Astrocyte (in vitro differentiated cells and primary cell): ENCODE measurements around the gene UBE2D2. TPM values are rescaled to one million over a fixed set of nuclear protein-coding genes. Genes with fewer than 3 reads are reported as not detected.
"Not testable (repeated sequence)": the region's sequence is repeated elsewhere in the genome, so short reads cannot be mapped to it uniquely, and the experiment has no call there.

Experiments
- DNase-seq: peaks from one replicate; pipeline ENCODE4 v3.0.0-alpha.2; 2010; ENCODE audit warnings: low read depth
- FAIRE-seq: peaks from 2 replicates; lab custom pipeline; 2011; peaks lifted over from hg19 to GRCh38; lab: Jason Lieb, UNC
- H2AFZ ChIP-seq: 2 replicates; pipeline ENCODE4 v1.6.0; 2012; ENCODE audit warnings: low read depth, low read length, inconsistent platforms
- H3K27ac ChIP-seq: 2 replicates; pipeline ENCODE4 v1.5.1; 2011; ENCODE audit warnings: low read depth, low read length, inconsistent platforms
- H3K27me3 ChIP-seq: 2 replicates; pipeline ENCODE4 v1.6.0; 2011; ENCODE audit warnings: low read length, inconsistent platforms; ENCODE audit not compliant: insufficient read depth
- H3K36me3 ChIP-seq: 2 replicates; pipeline ENCODE4 v1.5.1; 2011; ENCODE audit warnings: low read length, inconsistent platforms; ENCODE audit not compliant: insufficient read depth
- H3K4me1 ChIP-seq: 2 replicates; pipeline ENCODE4 v1.5.1; 2011; ENCODE audit warnings: low read length, inconsistent platforms; ENCODE audit not compliant: insufficient read depth
- H3K4me2 ChIP-seq: 2 replicates; pipeline ENCODE4 v1.6.0; 2012; ENCODE audit warnings: low read length, inconsistent platforms
- H3K4me3 ChIP-seq: 2 replicates; pipeline ENCODE4 v1.5.1; 2011; ENCODE audit warnings: low read depth, mild to moderate bottlenecking, low read length, inconsistent platforms; ENCODE audit not compliant: insufficient read depth
- H3K79me2 ChIP-seq: 2 replicates; pipeline ENCODE4 v1.6.0; 2012; ENCODE audit warnings: mild to moderate bottlenecking, low read length, inconsistent platforms; ENCODE audit not compliant: insufficient read depth
- H3K9ac ChIP-seq: 2 replicates; pipeline ENCODE4 v1.6.0; 2012; ENCODE audit warnings: mild to moderate bottlenecking, low read length, inconsistent platforms
- H3K9me3 ChIP-seq: 2 replicates; pipeline ENCODE4 v1.5.1; 2012; ENCODE audit warnings: low read depth, mild to moderate bottlenecking, low read length, inconsistent platforms; ENCODE audit not compliant: insufficient read depth
- H4K20me1 ChIP-seq: 2 replicates; pipeline ENCODE4 v1.6.0; 2012; ENCODE audit warnings: low read length, inconsistent platforms; ENCODE audit not compliant: insufficient read depth
- H3K27ac Mint-ChIP-seq: one replicate; pipeline ENCODE4 v1.8.0; 2021; ENCODE audit warnings: mild to moderate bottlenecking, mixed read lengths; ENCODE audit not compliant: unreplicated experiment
- H3K27me3 Mint-ChIP-seq: one replicate; pipeline ENCODE4 v1.8.0; 2021; ENCODE audit warnings: low read depth, mixed read lengths; ENCODE audit not compliant: unreplicated experiment
- H3K36me3 Mint-ChIP-seq: one replicate; pipeline ENCODE4 v1.8.0; 2021; ENCODE audit warnings: low read depth, mixed read lengths; ENCODE audit not compliant: unreplicated experiment
- H3K4me1 Mint-ChIP-seq: one replicate; pipeline ENCODE4 v1.8.0; 2021; ENCODE audit warnings: low read depth, mixed read lengths; ENCODE audit not compliant: unreplicated experiment
- H3K4me3 Mint-ChIP-seq: one replicate; pipeline ENCODE4 v1.8.0; 2021; ENCODE audit warnings: mild to moderate bottlenecking, moderate library complexity, mixed read lengths; ENCODE audit not compliant: unreplicated experiment
- H3K9me3 Mint-ChIP-seq: one replicate; pipeline ENCODE4 v1.8.0; 2021; ENCODE audit warnings: mild to moderate bottlenecking, mixed read lengths; ENCODE audit not compliant: unreplicated experiment
- EZH2 ChIP-seq: IDR thresholded peaks from 2 replicates; pipeline ENCODE4 v1.6.1; 2012; ENCODE audit warnings: mild to moderate bottlenecking, low read length, inconsistent platforms; ENCODE audit not compliant: insufficient read depth
- total RNA-seq: library from RNA; stranded (reverse); gene quantifications from 2 replicates; pipeline ENCODE4 v1.2.1, GENCODE V29; 2021
- TF ChIP-seq, protein P1 (sequence below): IDR thresholded peaks from 2 replicates; pipeline ENCODE4 v1.5.1; 2011; ENCODE audit warnings: low read depth, mild to moderate bottlenecking, inconsistent platforms, low read length, moderate library complexity; ENCODE audit not compliant: insufficient read depth

UBE2D2 gene
- total RNA-seq, 1 donor from 2014 or later, result 169 TPM

- Mint-ChIP-seq H3K36me3 (peaks cover 3% of the 10 kb centered on the region), H3K27ac (no peak overlapping the region), H3K9me3 (no peaks in the 10 kb centered on the region), H3K4me3 (no peak overlapping the region), H3K4me1 (peaks cover 4% of the 10 kb centered on the region), H3K27me3 (no peaks in the 10 kb centered on the region)
- Histone ChIP-seq H2AFZ (no peak overlapping the region), H3K4me3 (no peak overlapping the region), H3K9me3 (no peaks in the 10 kb centered on the region), H3K27ac (no peak overlapping the region), H3K36me3 (no peaks in the 10 kb centered on the region), H3K4me1 (no peaks in the 10 kb centered on the region), H3K4me2 (no peak overlapping the region), H4K20me1 (peaks cover 34% of the 10 kb centered on the region), H3K79me2 (peaks cover 64% of the 10 kb centered on the region), H3K9ac (no peak overlapping the region), H3K27me3 (no peaks in the 10 kb centered on the region)
- DNase-seq (no peak), FAIRE-seq (no peak)
- TF ChIP-seq, protein P1, sequence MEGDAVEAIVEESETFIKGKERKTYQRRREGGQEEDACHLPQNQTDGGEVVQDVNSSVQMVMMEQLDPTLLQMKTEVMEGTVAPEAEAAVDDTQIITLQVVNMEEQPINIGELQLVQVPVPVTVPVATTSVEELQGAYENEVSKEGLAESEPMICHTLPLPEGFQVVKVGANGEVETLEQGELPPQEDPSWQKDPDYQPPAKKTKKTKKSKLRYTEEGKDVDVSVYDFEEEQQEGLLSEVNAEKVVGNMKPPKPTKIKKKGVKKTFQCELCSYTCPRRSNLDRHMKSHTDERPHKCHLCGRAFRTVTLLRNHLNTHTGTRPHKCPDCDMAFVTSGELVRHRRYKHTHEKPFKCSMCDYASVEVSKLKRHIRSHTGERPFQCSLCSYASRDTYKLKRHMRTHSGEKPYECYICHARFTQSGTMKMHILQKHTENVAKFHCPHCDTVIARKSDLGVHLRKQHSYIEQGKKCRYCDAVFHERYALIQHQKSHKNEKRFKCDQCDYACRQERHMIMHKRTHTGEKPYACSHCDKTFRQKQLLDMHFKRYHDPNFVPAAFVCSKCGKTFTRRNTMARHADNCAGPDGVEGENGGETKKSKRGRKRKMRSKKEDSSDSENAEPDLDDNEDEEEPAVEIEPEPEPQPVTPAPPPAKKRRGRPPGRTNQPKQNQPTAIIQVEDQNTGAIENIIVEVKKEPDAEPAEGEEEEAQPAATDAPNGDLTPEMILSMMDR, result no peak
- TF ChIP-seq EZH2, result no peak
These were observed 50.8 kb downstream of the UBE2D2 start for GRCh38 chr5:139611703-139612584.

GRCh38 chr5:139619861-139620260 is 58.7 kb downstream of the UBE2D2 start:
- Histone ChIP-seq H3K36me3 (peaks cover 25% of the 10 kb centered on the region), H3K27ac (no peak overlapping the region), H3K9me3 (no peaks in the 10 kb centered on the region), H3K9ac (no peak overlapping the region), H2AFZ (no peak overlapping the region), H3K27me3 (no peaks in the 10 kb centered on the region), H3K4me1 (no peaks in the 10 kb centered on the region), H3K4me3 (no peak overlapping the region), H3K79me2 (peaks cover 5% of the 10 kb centered on the region), H4K20me1 (peaks cover 10% of the 10 kb centered on the region), H3K4me2 (no peak overlapping the region)
- FAIRE-seq (no peak), DNase-seq (no peak)
- no peaks in the 10 kb centered on the region for H3K4me1 Mint-ChIP-seq
- H3K9me3 Mint-ChIP-seq, result no peaks in the 10 kb centered on the region
- peaks cover 17% of the 10 kb centered on the region for H3K36me3 Mint-ChIP-seq
- no peak overlapping the region for H3K4me3 Mint-ChIP-seq
- H3K27ac Mint-ChIP-seq, result no peak overlapping the region
- H3K27me3 Mint-ChIP-seq, result no peaks in the 10 kb centered on the region
- TF ChIP-seq, protein P1, result no peak
- no peak for TF ChIP-seq EZH2

- H3K27me3 Mint-ChIP-seq, H3K79me2 ChIP-seq, H3K4me3 ChIP-seq, H3K27ac Mint-ChIP-seq, H3K9me3 Mint-ChIP-seq, DNase-seq, H2AFZ ChIP-seq, H3K9ac ChIP-seq, H3K27me3 ChIP-seq, H3K4me1 Mint-ChIP-seq, H3K4me1 ChIP-seq, H3K4me3 Mint-ChIP-seq, H4K20me1 ChIP-seq, H3K27ac ChIP-seq, H3K4me2 ChIP-seq, H3K9me3 ChIP-seq, FAIRE-seq: not testable (repeated sequence)
- H3K36me3 Mint-ChIP-seq, result peaks cover 19% of the 10 kb centered on the region
- H3K36me3 ChIP-seq, result peaks cover 47% of the 10 kb centered on the region
These were observed 64.3 kb downstream of the UBE2D2 start for GRCh38 chr5:139625398-139625797.
